ENCODE measurements around the gene KNL1. TPM values are rescaled to one million over a fixed set of nuclear protein-coding genes. Genes with fewer than 3 reads are reported as not detected.

KNL1 gene
- polyA plus RNA-seq, 2 of the 4 experiments (the other 2 are of a cell fraction) = 7.6 to 13.2 TPM

- DNase-seq (ENCODE audit: low read depth in 1 of 2, low spot score in 1 of 2) = no peak
- WGBS (ENCODE audit: missing lambda C conversion rate) = 95% methylated on average over 7 of the region's 7 CpGs
- ChIA-PET CTCF (interaction anchor here (0.8 to 2.1 kb wide), 4 partner anchors 10 to 193 kb away, joined by 3 to 7 read pairs (median 3); no protein-coding TSS in a partner anchor), POLR2A (no interaction called here)
- Histone ChIP-seq H3K4me2 (no peak overlapping the region), H3K27ac (no peak overlapping the region), H3K9me3 (no peaks in the 10 kb centered on the region), H3K4me3 (no peak overlapping the region), H3K4me1 (no peaks in the 10 kb centered on the region)
- TF ChIP-seq USF2 (IDR thresholded peaks at IDR 0.05) = no peak
- TF ChIP-seq RAD21 (conservative IDR thresholded peaks at IDR 0.05 in 1 of 2, IDR thresholded peaks at IDR 0.05 in 1 of 2) = peak; percentile 12 to 17; a peak in 2 of 5 replicates
- no peak for ATAC-seq
- FAIRE-seq = no peak
Measured at GRCh38 chr15:40702077-40702476, 108.0 kb downstream of the KNL1 start.

- ChIA-PET CTCF (interaction anchor here (0.6 kb wide), 1 partner anchor 66 kb away, joined by 4 read pairs; no protein-coding TSS in a partner anchor), POLR2A (no interaction called here)
- DNase-seq (ENCODE audit: low read depth in 1 of 2, low spot score in 1 of 2) (no peak), FAIRE-seq (no peak), ATAC-seq (no peak)
- H3K4me2 ChIP-seq = no peak overlapping the region
- TF ChIP-seq REST (IDR thresholded peaks at IDR 0.05) (no peak), CHD2 (IDR thresholded peaks at IDR 0.05; ENCODE audit: low read length, partially characterized antibody) (no peak), MYC (IDR thresholded peaks at IDR 0.05; ENCODE audit: borderline replicate concordance, low read length) (no peak), NFE2L2 (conservative IDR thresholded peaks at IDR 0.05; ENCODE audit: low read length) (no peak)
- no peaks in the 10 kb centered on the region for H3K4me1 ChIP-seq
- no peaks in the 10 kb centered on the region for H3K9me3 ChIP-seq
- H3K27ac ChIP-seq = no peak overlapping the region
- 91% methylated on average over 2 of the region's 2 CpGs for WGBS (ENCODE audit: missing lambda C conversion rate)
- H3K4me3 ChIP-seq = no peak overlapping the region
Measured at GRCh38 chr15:40706121-40706520, 112.1 kb downstream of the KNL1 start.

Small RNA genes lying within 50 kb of the gene (small RNA-seq; reads per million reads assigned to genes)
- gene RF00017 (0 reads per million in 6 experiments), gene RN7SL376P (0 reads per million in 6 experiments)

Other genes starting within 250 kb of the KNL1 start
- not detected in 2 replicates for gene PHGR1, start 243.2 kb upstream of the KNL1 start, polyA plus RNA-seq (2011; rRNA removed)
- not detected in 3 replicates for gene PHGR1, start 243.2 kb upstream of the KNL1 start, polyA plus RNA-seq (2017; fragmentation: RNase III; extraction: RNeasy Plus Mini Kit Qiagen cat#74134 plus additional on column Dnase treatment)
- gene DISP2, start 236.0 kb upstream of the KNL1 start, polyA plus RNA-seq (2011; rRNA removed) = 0.26 and 0.52 TPM in 2 replicates
- gene DISP2, start 236.0 kb upstream of the KNL1 start, polyA plus RNA-seq (2017; fragmentation: RNase III; extraction: RNeasy Plus Mini Kit Qiagen cat#74134 plus additional on column Dnase treatment) = 0.39 to 0.82 TPM (median 0.56 TPM) in 3 replicates
- 41.2 and 50.3 TPM in 2 replicates for gene KNSTRN, start 211.5 kb upstream of the KNL1 start, polyA plus RNA-seq (2011; rRNA removed)
- gene KNSTRN, start 211.5 kb upstream of the KNL1 start, polyA plus RNA-seq (2017; fragmentation: RNase III; extraction: RNeasy Plus Mini Kit Qiagen cat#74134 plus additional on column Dnase treatment) = 45.0 to 52.6 TPM (median 48.0 TPM) in 3 replicates
- gene IVD, start 188.5 kb upstream of the KNL1 start, polyA plus RNA-seq (2011; rRNA removed) = 10.2 and 14.8 TPM in 2 replicates
- gene IVD, start 188.5 kb upstream of the KNL1 start, polyA plus RNA-seq (2017; fragmentation: RNase III; extraction: RNeasy Plus Mini Kit Qiagen cat#74134 plus additional on column Dnase treatment) = 12.4 to 13.0 TPM (median 12.6 TPM) in 3 replicates
- gene BAHD1, start 153.3 kb upstream of the KNL1 start, polyA plus RNA-seq (2011; rRNA removed) = 2.3 and 2.8 TPM in 2 replicates
- gene BAHD1, start 153.3 kb upstream of the KNL1 start, polyA plus RNA-seq (2017; fragmentation: RNase III; extraction: RNeasy Plus Mini Kit Qiagen cat#74134 plus additional on column Dnase treatment) = 10.1 to 11.1 TPM (median 10.9 TPM) in 3 replicates
- 8.6 and 9.8 TPM in 2 replicates for gene CHST14, start 123.3 kb upstream of the KNL1 start, polyA plus RNA-seq (2011; rRNA removed)
- 8.7 to 11.0 TPM (median 10.8 TPM) in 3 replicates for gene CHST14, start 123.3 kb upstream of the KNL1 start, polyA plus RNA-seq (2017; fragmentation: RNase III; extraction: RNeasy Plus Mini Kit Qiagen cat#74134 plus additional on column Dnase treatment)
- 9.7 and 13.1 TPM in 2 replicates for gene CCDC32, start 29.2 kb upstream of the KNL1 start, polyA plus RNA-seq (2011; rRNA removed)
- gene CCDC32, start 29.2 kb upstream of the KNL1 start, polyA plus RNA-seq (2017; fragmentation: RNase III; extraction: RNeasy Plus Mini Kit Qiagen cat#74134 plus additional on column Dnase treatment) = 20.6 to 27.0 TPM (median 25.0 TPM) in 3 replicates
- gene RPUSD2, start 24.9 kb upstream of the KNL1 start, polyA plus RNA-seq (2011; rRNA removed) = 6.7 and 7.3 TPM in 2 replicates
- gene RPUSD2, start 24.9 kb upstream of the KNL1 start, polyA plus RNA-seq (2017; fragmentation: RNase III; extraction: RNeasy Plus Mini Kit Qiagen cat#74134 plus additional on column Dnase treatment) = 9.6 to 10.3 TPM (median 9.9 TPM) in 3 replicates
- gene RAD51, start 100.9 kb downstream of the KNL1 start, polyA plus RNA-seq (2011; rRNA removed) = 11.5 and 12.9 TPM in 2 replicates
- gene RAD51, start 100.9 kb downstream of the KNL1 start, polyA plus RNA-seq (2017; fragmentation: RNase III; extraction: RNeasy Plus Mini Kit Qiagen cat#74134 plus additional on column Dnase treatment) = 14.4 to 17.2 TPM (median 16.5 TPM) in 3 replicates
- 13.4 and 15.4 TPM in 2 replicates for gene RMDN3, start 161.0 kb downstream of the KNL1 start, polyA plus RNA-seq (2011; rRNA removed)
- gene RMDN3, start 161.0 kb downstream of the KNL1 start, polyA plus RNA-seq (2017; fragmentation: RNase III; extraction: RNeasy Plus Mini Kit Qiagen cat#74134 plus additional on column Dnase treatment) = 16.9 to 17.9 TPM (median 17.2 TPM) in 3 replicates
- 6.9 and 7.7 TPM in 2 replicates for gene GCHFR, start 169.8 kb downstream of the KNL1 start, polyA plus RNA-seq (2011; rRNA removed)
- gene GCHFR, start 169.8 kb downstream of the KNL1 start, polyA plus RNA-seq (2017; fragmentation: RNase III; extraction: RNeasy Plus Mini Kit Qiagen cat#74134 plus additional on column Dnase treatment) = 6.9 to 9.7 TPM (median 7.7 TPM) in 3 replicates
- gene C15orf62, start 175.7 kb downstream of the KNL1 start, polyA plus RNA-seq (2011; rRNA removed) = 0.10 and 0.11 TPM in 2 replicates
- gene C15orf62, start 175.7 kb downstream of the KNL1 start, polyA plus RNA-seq (2017; fragmentation: RNase III; extraction: RNeasy Plus Mini Kit Qiagen cat#74134 plus additional on column Dnase treatment) = 0.05 to 0.13 TPM (median 0.09 TPM) in 3 replicates
- 15.6 and 20.5 TPM in 2 replicates for gene ZFYVE19, start 212.8 kb downstream of the KNL1 start, polyA plus RNA-seq (2011; rRNA removed)
- 21.1 to 25.6 TPM (median 23.7 TPM) in 3 replicates for gene ZFYVE19, start 212.8 kb downstream of the KNL1 start, polyA plus RNA-seq (2017; fragmentation: RNase III; extraction: RNeasy Plus Mini Kit Qiagen cat#74134 plus additional on column Dnase treatment)
- 17.7 and 24.4 TPM in 2 replicates for gene DNAJC17, start 213.2 kb downstream of the KNL1 start, polyA plus RNA-seq (2011; rRNA removed)
- gene DNAJC17, start 213.2 kb downstream of the KNL1 start, polyA plus RNA-seq (2017; fragmentation: RNase III; extraction: RNeasy Plus Mini Kit Qiagen cat#74134 plus additional on column Dnase treatment) = 19.2 to 22.3 TPM (median 19.5 TPM) in 3 replicates
- gene PPP1R14D, start 234.5 kb downstream of the KNL1 start, polyA plus RNA-seq (2011; rRNA removed) = 0.86 and 1.1 TPM in 2 replicates
- gene PPP1R14D, start 234.5 kb downstream of the KNL1 start, polyA plus RNA-seq (2017; fragmentation: RNase III; extraction: RNeasy Plus Mini Kit Qiagen cat#74134 plus additional on column Dnase treatment) = 0.21 to 0.46 TPM (median 0.45 TPM) in 3 replicates
- 0.79 and 0.99 TPM in 2 replicates for gene SPINT1, start 249.8 kb downstream of the KNL1 start, polyA plus RNA-seq (2011; rRNA removed)
- gene SPINT1, start 249.8 kb downstream of the KNL1 start, polyA plus RNA-seq (2017; fragmentation: RNase III; extraction: RNeasy Plus Mini Kit Qiagen cat#74134 plus additional on column Dnase treatment) = 0.28 to 0.80 TPM (median 0.54 TPM) in 3 replicates

Measured in A549 (cell line).